Stimulated activated CD4-positive, alpha-beta T cell treated with anti-CD3 and anti-CD28 coated beads, Interleukin-12 subunit alpha, Interleukin-12 subunit beta, amount 100 ng/mL, for 4 hours (primary cell): ENCODE measurements around the gene LRIG1.

Experiments used
- DNase-seq: peaks from one replicate; pipeline ENCODE4 v3.0.0-alpha.2; 2020

LRIG1 gene

GRCh38 chr3:66338927-66339326, 161.9 kb downstream of the LRIG1 start:
- DNase-seq = no peak

GRCh38 chr3:66336333-66336766, 164.5 kb downstream of the LRIG1 start:
- DNase-seq = no peak

GRCh38 chr3:66335671-66336070, 165.2 kb downstream of the LRIG1 start:
- DNase-seq = no peak
